HEK293 (cell line): ENCODE measurements around the gene STK24.

Source experiments
- CTCF ChIA-PET: fragments of 350-600 bp; formaldehyde crosslinking; extraction: SDS; loops from one replicate; lab custom pipeline; 2021; ENCODE audit warnings: antibody characterized with exemption; lab: Yijun Ruan, JAX
- POLR2A ChIA-PET: fragments of 300-600 bp; formaldehyde crosslinking; extraction: SDS; loops from one replicate; lab custom pipeline; 2020; ENCODE audit warnings: antibody characterized with exemption, inconsistent platforms; lab: Yijun Ruan, JAX
- H3K27ac ChIP-seq: fragments of 200-500 bp; sonication (Bioruptor generic); 2 replicates; pipeline ENCODE4 v1.5.1; 2014; ENCODE audit warnings: low read depth, low read length, control low read depth, inconsistent platforms; ENCODE audit errors: extremely low read depth
- H3K36me3 ChIP-seq, 2 experiments: fragments of 200-500 bp in 1 of 2; sonication (Bioruptor generic) in 1 of 2; 1 replicate in 1 of 2; 2 replicates in 1 of 2; pipeline ENCODE4 v1.5.1; 2014 to 2017; ENCODE audit warnings: inconsistent platforms in 2 of 2, low read length in 2 of 2; ENCODE audit not compliant: control insufficient read depth in 2 of 2, insufficient read depth in 1 of 2
- H3K4me1 ChIP-seq: fragments of 200-500 bp; sonication (Bioruptor generic); 2 replicates; pipeline ENCODE4 v1.5.1; 2014; ENCODE audit warnings: mild to moderate bottlenecking, low read length, inconsistent platforms; ENCODE audit not compliant: control insufficient read depth, insufficient read depth
- H3K4me3 ChIP-seq: 2 replicates; pipeline ENCODE4 v1.5.1; 2011; ENCODE audit warnings: low read depth, mild to moderate bottlenecking, control low read depth, low read length, moderate library complexity
- H3K9me3 ChIP-seq: fragments of 200-500 bp; sonication (Bioruptor generic); 2 replicates; pipeline ENCODE4 v1.5.1; 2014; ENCODE audit warnings: low read depth, low read length, inconsistent platforms; ENCODE audit not compliant: control insufficient read depth, insufficient read depth
- HOXC10 ChIP-seq: sonication (generic); formaldehyde crosslinking; IDR thresholded peaks from 2 replicates; pipeline ENCODE4 v1.8.1; 2023; ENCODE audit warnings: mild to moderate bottlenecking, missing genetic modification reagents
- PRDM1 ChIP-seq: fragments of 450-650 bp; formaldehyde crosslinking; IDR thresholded peaks from 2 replicates; pipeline ENCODE4; 2016; ENCODE audit warnings: missing biosample characterization, missing genetic modification characterization
- REPIN1 ChIP-seq: fragments of 450-650 bp; formaldehyde crosslinking; IDR thresholded peaks from 2 replicates; pipeline ENCODE4 v1.5.1; 2017; ENCODE audit warnings: missing biosample characterization, missing genetic modification characterization, low read depth
- TSHZ1 ChIP-seq: fragments of 450-650 bp; formaldehyde crosslinking; IDR thresholded peaks from 2 replicates; pipeline ENCODE4 v1.5.1; 2016; ENCODE audit warnings: missing biosample characterization, missing genetic modification characterization, borderline replicate concordance
- ZEB2 ChIP-seq: fragments of 450-650 bp; formaldehyde crosslinking; IDR thresholded peaks from 2 replicates; pipeline ENCODE4 v1.5.1; 2016; ENCODE audit warnings: missing biosample characterization, missing genetic modification characterization
- ZNF140 ChIP-seq: fragments of 450-650 bp; formaldehyde crosslinking; IDR thresholded peaks from 2 replicates; pipeline ENCODE4 v1.5.1; 2016; ENCODE audit warnings: missing biosample characterization, missing genetic modification characterization
- ZNF146 ChIP-seq: fragments of 450-650 bp; formaldehyde crosslinking; IDR thresholded peaks from 2 replicates; pipeline ENCODE4 v1.5.1; 2016; ENCODE audit warnings: missing biosample characterization, missing genetic modification characterization
- ZNF221 ChIP-seq: fragments of 450-650 bp; formaldehyde crosslinking; IDR thresholded peaks from 2 replicates; pipeline ENCODE4 v1.5.1; 2017; ENCODE audit warnings: missing biosample characterization, missing genetic modification characterization, borderline replicate concordance
- ZNF416 ChIP-seq: fragments of 450-650 bp; formaldehyde crosslinking; IDR thresholded peaks from 2 replicates; pipeline ENCODE4 v1.5.1; 2016; ENCODE audit warnings: missing biosample characterization, missing genetic modification characterization
- ZNF510 ChIP-seq: fragments of 450-650 bp; formaldehyde crosslinking; IDR thresholded peaks from 2 replicates; pipeline ENCODE4 v1.5.1; 2018; ENCODE audit warnings: mild to moderate bottlenecking, missing genetic modification characterization, missing biosample characterization; ENCODE audit not compliant: insufficient replicate concordance
- ZNF513 ChIP-seq: fragments of 450-650 bp; IDR thresholded peaks from 2 replicates; pipeline ENCODE4 v1.5.1; 2018; ENCODE audit warnings: missing biosample characterization, missing genetic modification characterization
- ZNF585B ChIP-seq: fragments of 450-650 bp; formaldehyde crosslinking; IDR thresholded peaks from 2 replicates; pipeline ENCODE4 v1.5.1; 2016; ENCODE audit warnings: missing biosample characterization, missing genetic modification characterization
- ZNF621 ChIP-seq: fragments of 450-650 bp; formaldehyde crosslinking; IDR thresholded peaks from 2 replicates; pipeline ENCODE4 v1.5.1; 2017; ENCODE audit warnings: missing biosample characterization, missing genetic modification characterization
- ZNF677 ChIP-seq: fragments of 450-650 bp; IDR thresholded peaks from 2 replicates; pipeline ENCODE4 v1.5.0; 2018; ENCODE audit warnings: missing biosample characterization, mild to moderate bottlenecking, missing genetic modification characterization, moderate library complexity
- ZNF704 ChIP-seq: fragments of 450-650 bp; formaldehyde crosslinking; IDR thresholded peaks from 2 replicates; pipeline ENCODE4 v1.5.1; 2016; ENCODE audit warnings: missing biosample characterization, missing genetic modification characterization
- ZNF791 ChIP-seq: fragments of 450-650 bp; formaldehyde crosslinking; IDR thresholded peaks from 2 replicates; pipeline ENCODE4 v1.5.1; 2016; ENCODE audit warnings: missing biosample characterization, missing genetic modification characterization
- ZNF792 ChIP-seq: fragments of 450-650 bp; formaldehyde crosslinking; IDR thresholded peaks from 2 replicates; pipeline ENCODE4 v1.5.1; 2016; ENCODE audit warnings: missing biosample characterization, missing genetic modification characterization
- ZNF830 ChIP-seq: fragments of 450-650 bp; IDR thresholded peaks from 2 replicates; pipeline ENCODE4 v1.5.0; 2018; ENCODE audit warnings: missing biosample characterization, missing genetic modification characterization, low read depth, mild to moderate bottlenecking, moderate library complexity
- ZXDB ChIP-seq: fragments of 450-650 bp; formaldehyde crosslinking; IDR thresholded peaks from 2 replicates; pipeline ENCODE4 v1.5.1; 2016; ENCODE audit warnings: missing biosample characterization, missing genetic modification characterization

STK24 gene

GRCh38 chr13:98433654-98434053 lies 143.3 kb downstream of the STK24 start:
- TF ChIP-seq ZNF677 (tag by site-specific recombination): peak; percentile 65
- TF ChIP-seq ZNF791 (tag by site-specific recombination): no peak
- Histone ChIP-seq H3K9me3 (no peaks in the 10 kb centered on the region), H3K4me3 (no peak overlapping the region), H3K27ac (no peak overlapping the region), H3K4me1 (no peaks in the 10 kb centered on the region), H3K36me3 (no peaks in the 10 kb centered on the region)
- ChIA-PET POLR2A (no interaction called here), CTCF (interaction anchor here (0.6 to 1.0 kb wide), 2 partner anchors 12 to 774 kb away, joined by 5 read pairs; no protein-coding TSS in a partner anchor)

GRCh38 chr13:98432638-98433037 lies 144.3 kb downstream of the STK24 start:
- Histone ChIP-seq H3K4me3 (no peak overlapping the region), H3K4me1 (no peaks in the 10 kb centered on the region), H3K27ac (no peak overlapping the region), H3K36me3 (no peaks in the 10 kb centered on the region), H3K9me3 (no peaks in the 10 kb centered on the region)
- CTCF ChIA-PET: interaction anchor here (0.6 kb wide), 1 partner anchor 108 kb away, joined by 3 read pairs; no protein-coding TSS in a partner anchor
- TF ChIP-seq ZNF221 (tag by site-specific recombination) (no peak), ZNF585B (tag by site-specific recombination) (no peak), ZNF416 (tag by site-specific recombination) (no peak), REPIN1 (no peak), ZNF513 (no peak), ZNF704 (tag by site-specific recombination) (no peak), TSHZ1 (no peak), ZXDB (tag by site-specific recombination) (no peak), ZNF510 (tag by site-specific recombination) (no peak), ZNF830 (no peak), HOXC10 (CRISPR knock-in tag) (no peak), ZNF621 (tag by site-specific recombination) (no peak), ZEB2 (no peak), ZNF140 (tag by site-specific recombination) (no peak), ZNF792 (no peak), PRDM1 (tag by site-specific recombination) (no peak), ZNF146 (tag by site-specific recombination) (no peak)
- POLR2A ChIA-PET: no interaction called here
